Neural cell (in vitro differentiated cells): ENCODE data around the gene FGF10. TPM values are rescaled to one million over a fixed set of nuclear protein-coding genes. Genes with fewer than 3 reads are reported as not detected.

ENCODE experiments used
- H2AFZ ChIP-seq: fragments of 200-600, 300-800 bp; sonication (generic), shearing (Covaris generic); 2 replicates; pipeline ENCODE4 v1.6.0; 2014; ENCODE audit warnings: low read depth, mild to moderate bottlenecking, antibody characterized with exemption, low read length, moderate library complexity
- H3F3A ChIP-seq: fragments of 200-600 bp; shearing (Covaris generic); 2 replicates; pipeline ENCODE4 v1.6.1; 2016; ENCODE audit warnings: mild to moderate bottlenecking, moderate library complexity, mixed read lengths, antibody characterized with exemption, low read length; ENCODE audit not compliant: insufficient read depth, poor library complexity, severe bottlenecking
- H3K27ac ChIP-seq: fragments of 200-600, 300-800 bp; sonication (generic), shearing (Covaris generic); 2 replicates; pipeline ENCODE4 v1.5.1; 2014; ENCODE audit warnings: mild to moderate bottlenecking, low read length, moderate library complexity
- H3K27me3 ChIP-seq: fragments of 300-800, 200-600 bp; sonication (generic), shearing (Covaris generic); 2 replicates; pipeline ENCODE4 v1.6.0; 2014; ENCODE audit warnings: mild to moderate bottlenecking, low read depth, low read length, moderate library complexity; ENCODE audit not compliant: insufficient read depth
- H3K36me3 ChIP-seq: fragments of 300-800, 200-600 bp; sonication (generic), shearing (Covaris generic); 2 replicates; pipeline ENCODE4 v1.5.1; 2014; ENCODE audit warnings: mild to moderate bottlenecking, antibody characterized with exemption, low read length, moderate library complexity; ENCODE audit not compliant: insufficient read depth
- H3K4me2 ChIP-seq: fragments of 300-800, 200-600 bp; sonication (generic), shearing (Covaris generic); 2 replicates; pipeline ENCODE4 v1.6.0; 2014; ENCODE audit warnings: mild to moderate bottlenecking, low read length
- H3K4me3 ChIP-seq: fragments of 300-800, 200-600 bp; sonication (generic), shearing (Covaris generic); 2 replicates; pipeline ENCODE4 v1.5.1; 2014; ENCODE audit warnings: mild to moderate bottlenecking, low read length, moderate library complexity
- H3K79me2 ChIP-seq: fragments of 200-600 bp; shearing (Covaris generic); replicated peaks from 2 replicates; pipeline ENCODE4 v1.6.0; 2014; ENCODE audit warnings: mild to moderate bottlenecking, low read length, moderate library complexity; ENCODE audit not compliant: insufficient read depth
- H3K9ac ChIP-seq: fragments of 300-800, 200-600 bp; sonication (generic), shearing (Covaris generic); 2 replicates; pipeline ENCODE4 v1.6.1; 2016; ENCODE audit warnings: mild to moderate bottlenecking, low read length, mixed read lengths
- H3K9me2 ChIP-seq: fragments of 200-600 bp; shearing (Covaris generic); 2 replicates; pipeline ENCODE4 v1.6.1; 2016; ENCODE audit warnings: mild to moderate bottlenecking, low read length, mixed read lengths; ENCODE audit not compliant: insufficient read depth
- H3K9me3 ChIP-seq: fragments of 200-600, 300-800 bp; sonication (generic), shearing (Covaris generic); 2 replicates; pipeline ENCODE4 v1.6.1; 2016; ENCODE audit warnings: mild to moderate bottlenecking, mixed run types, low read length, moderate library complexity, mixed read lengths
- H4K20me1 ChIP-seq: fragments of 200-600 bp; shearing (Covaris generic); 2 replicates; pipeline ENCODE4 v1.6.1; 2016; ENCODE audit warnings: mild to moderate bottlenecking, mixed run types; ENCODE audit not compliant: insufficient read depth
- EP300 ChIP-seq: fragments of 450-650 bp; conservative IDR thresholded peaks from 2 replicates; pipeline ENCODE4 v1.6.1; 2014; ENCODE audit warnings: antibody characterized with exemption, mild to moderate bottlenecking, moderate library complexity; ENCODE audit not compliant: poor library complexity, severe bottlenecking
- EZH2 ChIP-seq: fragments of 200-600, 300-800 bp; shearing (Covaris generic), sonication (generic); IDR thresholded peaks from 2 replicates; pipeline ENCODE4 v1.6.1; 2014; ENCODE audit warnings: antibody characterized with exemption, low read length, borderline replicate concordance, mild to moderate bottlenecking; ENCODE audit not compliant: insufficient read depth, poor library complexity, severe bottlenecking
- MXI1 ChIP-seq: fragments of 450-650 bp; conservative IDR thresholded peaks from 2 replicates; pipeline ENCODE4 v1.6.1; 2014; ENCODE audit warnings: antibody characterized with exemption, mild to moderate bottlenecking; ENCODE audit not compliant: poor library complexity, severe bottlenecking
- POLR2AphosphoS5 ChIP-seq: IDR thresholded peaks from 2 replicates; pipeline ENCODE4 v1.6.1; 2012
- RAD21 ChIP-seq: fragments of 450-650 bp; conservative IDR thresholded peaks from 2 replicates; pipeline ENCODE4 v1.6.1; 2014; ENCODE audit warnings: antibody characterized with exemption, mild to moderate bottlenecking, moderate library complexity
- SMC3 ChIP-seq: fragments of 450-650 bp; conservative IDR thresholded peaks from 2 replicates; pipeline ENCODE4 v1.6.1; 2014; ENCODE audit warnings: antibody characterized with exemption, mild to moderate bottlenecking, moderate library complexity; ENCODE audit not compliant: poor library complexity
- TAF1 ChIP-seq: IDR thresholded peaks from 2 replicates; pipeline ENCODE4 v1.6.1; 2012; ENCODE audit warnings: low read depth
- polyA plus RNA-seq: library from polyadenylated mRNA; depleted of rRNA; stranded (reverse); fragments of >200 nt; gene quantifications from 2 replicates; pipeline ENCODE4 v1.2.3, GENCODE V29; 2014
- TF ChIP-seq, protein P1 (sequence below): IDR thresholded peaks from 2 replicates; pipeline ENCODE4 v1.6.1; 2012; ENCODE audit warnings: borderline replicate concordance
- TF ChIP-seq, protein P2 (sequence below): fragments of 450-650 bp; IDR thresholded peaks from 2 replicates; pipeline ENCODE4 v1.5.1; 2014; ENCODE audit warnings: antibody characterized with exemption, mild to moderate bottlenecking, moderate library complexity; ENCODE audit not compliant: poor library complexity, severe bottlenecking

FGF10 gene
- polyA plus RNA-seq, 1 donor from 2014 or later: not detected

GRCh38 chr5:44388321-44389089, 715 bp downstream of the FGF10 start:
- no peak overlapping the region for H3K27ac ChIP-seq
- H3K79me2 ChIP-seq: no peaks in the 10 kb centered on the region
- H3K9me3 ChIP-seq: no peaks in the 10 kb centered on the region
- no peak overlapping the region for H2AFZ ChIP-seq
- no peak overlapping the region for H3K9ac ChIP-seq
- TF ChIP-seq POLR2AphosphoS5 (no peak), EP300 (no peak), MXI1 (no peak), TAF1 (no peak), RAD21 (no peak), EZH2 (no peak), SMC3 (no peak)
- TF ChIP-seq, protein P1, sequence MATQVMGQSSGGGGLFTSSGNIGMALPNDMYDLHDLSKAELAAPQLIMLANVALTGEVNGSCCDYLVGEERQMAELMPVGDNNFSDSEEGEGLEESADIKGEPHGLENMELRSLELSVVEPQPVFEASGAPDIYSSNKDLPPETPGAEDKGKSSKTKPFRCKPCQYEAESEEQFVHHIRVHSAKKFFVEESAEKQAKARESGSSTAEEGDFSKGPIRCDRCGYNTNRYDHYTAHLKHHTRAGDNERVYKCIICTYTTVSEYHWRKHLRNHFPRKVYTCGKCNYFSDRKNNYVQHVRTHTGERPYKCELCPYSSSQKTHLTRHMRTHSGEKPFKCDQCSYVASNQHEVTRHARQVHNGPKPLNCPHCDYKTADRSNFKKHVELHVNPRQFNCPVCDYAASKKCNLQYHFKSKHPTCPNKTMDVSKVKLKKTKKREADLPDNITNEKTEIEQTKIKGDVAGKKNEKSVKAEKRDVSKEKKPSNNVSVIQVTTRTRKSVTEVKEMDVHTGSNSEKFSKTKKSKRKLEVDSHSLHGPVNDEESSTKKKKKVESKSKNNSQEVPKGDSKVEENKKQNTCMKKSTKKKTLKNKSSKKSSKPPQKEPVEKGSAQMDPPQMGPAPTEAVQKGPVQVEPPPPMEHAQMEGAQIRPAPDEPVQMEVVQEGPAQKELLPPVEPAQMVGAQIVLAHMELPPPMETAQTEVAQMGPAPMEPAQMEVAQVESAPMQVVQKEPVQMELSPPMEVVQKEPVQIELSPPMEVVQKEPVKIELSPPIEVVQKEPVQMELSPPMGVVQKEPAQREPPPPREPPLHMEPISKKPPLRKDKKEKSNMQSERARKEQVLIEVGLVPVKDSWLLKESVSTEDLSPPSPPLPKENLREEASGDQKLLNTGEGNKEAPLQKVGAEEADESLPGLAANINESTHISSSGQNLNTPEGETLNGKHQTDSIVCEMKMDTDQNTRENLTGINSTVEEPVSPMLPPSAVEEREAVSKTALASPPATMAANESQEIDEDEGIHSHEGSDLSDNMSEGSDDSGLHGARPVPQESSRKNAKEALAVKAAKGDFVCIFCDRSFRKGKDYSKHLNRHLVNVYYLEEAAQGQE: no peak
- TF ChIP-seq, protein P2, sequence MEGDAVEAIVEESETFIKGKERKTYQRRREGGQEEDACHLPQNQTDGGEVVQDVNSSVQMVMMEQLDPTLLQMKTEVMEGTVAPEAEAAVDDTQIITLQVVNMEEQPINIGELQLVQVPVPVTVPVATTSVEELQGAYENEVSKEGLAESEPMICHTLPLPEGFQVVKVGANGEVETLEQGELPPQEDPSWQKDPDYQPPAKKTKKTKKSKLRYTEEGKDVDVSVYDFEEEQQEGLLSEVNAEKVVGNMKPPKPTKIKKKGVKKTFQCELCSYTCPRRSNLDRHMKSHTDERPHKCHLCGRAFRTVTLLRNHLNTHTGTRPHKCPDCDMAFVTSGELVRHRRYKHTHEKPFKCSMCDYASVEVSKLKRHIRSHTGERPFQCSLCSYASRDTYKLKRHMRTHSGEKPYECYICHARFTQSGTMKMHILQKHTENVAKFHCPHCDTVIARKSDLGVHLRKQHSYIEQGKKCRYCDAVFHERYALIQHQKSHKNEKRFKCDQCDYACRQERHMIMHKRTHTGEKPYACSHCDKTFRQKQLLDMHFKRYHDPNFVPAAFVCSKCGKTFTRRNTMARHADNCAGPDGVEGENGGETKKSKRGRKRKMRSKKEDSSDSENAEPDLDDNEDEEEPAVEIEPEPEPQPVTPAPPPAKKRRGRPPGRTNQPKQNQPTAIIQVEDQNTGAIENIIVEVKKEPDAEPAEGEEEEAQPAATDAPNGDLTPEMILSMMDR: no peak
- H3K9me2 ChIP-seq: no peaks in the 10 kb centered on the region
- H3F3A ChIP-seq: no peaks in the 10 kb centered on the region
- peaks cover 49% of the 10 kb centered on the region for H3K27me3 ChIP-seq
- peak overlapping the region; percentile 25 for H3K4me2 ChIP-seq
- no peaks in the 10 kb centered on the region for H4K20me1 ChIP-seq
- H3K36me3 ChIP-seq: no peaks in the 10 kb centered on the region
- H3K4me3 ChIP-seq: peak overlapping the region; percentile 67

DNA sequence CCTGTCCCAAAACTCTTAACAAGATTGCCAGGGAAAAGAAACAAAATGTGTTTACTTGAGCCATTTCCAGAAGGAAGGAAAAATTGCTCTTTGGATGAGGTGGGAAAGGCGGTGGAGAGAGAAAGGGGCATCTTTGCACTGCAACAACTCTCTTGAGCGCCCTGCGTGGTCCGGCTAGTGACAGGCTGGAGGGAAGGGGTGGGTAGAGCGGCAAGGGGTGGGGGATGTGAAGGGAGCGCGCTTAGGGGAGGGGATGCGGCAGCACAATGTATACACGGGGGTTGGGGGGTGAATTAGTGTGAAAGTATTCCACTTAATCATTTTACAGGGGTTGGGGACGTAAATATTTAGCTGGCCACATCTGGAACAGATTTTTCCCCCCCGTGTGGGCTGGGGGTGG, 1.3 kb downstream of the FGF10 start:
- Histone ChIP-seq H3K9me2 (no peaks in the 10 kb centered on the region), H3K4me2 (no peak overlapping the region)
- no peak for TF ChIP-seq TAF1
- no peak for TF ChIP-seq EP300
- TF ChIP-seq MXI1: no peak
- TF ChIP-seq RAD21: no peak
- TF ChIP-seq POLR2AphosphoS5: no peak
- no peak for TF ChIP-seq EZH2
- TF ChIP-seq, protein P1: no peak
- no peak for TF ChIP-seq SMC3
- TF ChIP-seq, protein P2: no peak

More for the DNA sequence above, 1.3 kb downstream of the FGF10 start:
- H3K4me3 ChIP-seq: peak overlapping the region; percentile 67
- H3K9me3 ChIP-seq: no peaks in the 10 kb centered on the region
- H4K20me1 ChIP-seq: no peaks in the 10 kb centered on the region
- H3F3A ChIP-seq: no peaks in the 10 kb centered on the region
- H3K9ac ChIP-seq: no peak overlapping the region
- no peaks in the 10 kb centered on the region for H3K79me2 ChIP-seq
- no peak overlapping the region for H3K27ac ChIP-seq
- H3K27me3 ChIP-seq: peaks cover 49% of the 10 kb centered on the region
- H3K36me3 ChIP-seq: no peaks in the 10 kb centered on the region
- no peak overlapping the region for H2AFZ ChIP-seq
